ENCODE data around the gene PRICKLE2. TPM values are rescaled to one million over a fixed set of nuclear protein-coding genes. Genes with fewer than 3 reads are reported as not detected.

Gene PRICKLE2
- total and polyA plus RNA-seq, 10 of the 15 experiments (the other 5 are each of a cell fraction or from before 2014, with no cell fraction given): 0.11 to 2.6 (median 0.69) TPM

- Histone ChIP-seq H3K9ac (ENCODE audit: control insufficient read depth, insufficient read depth, low read length) (no peak overlapping the region), H3K9me3 (replicated peaks; ENCODE audit: control insufficient read depth, insufficient read depth, low read length) (no peaks in the 10 kb centered on the region), H3K4me2 (ENCODE audit: control insufficient read depth, insufficient read depth) (no peak overlapping the region), H2AFZ (ENCODE audit: control insufficient read depth, low read depth, low read length) (no peak overlapping the region), H3K27ac (ENCODE audit: control insufficient read depth, insufficient read depth) (no peak overlapping the region), H3K4me3 (no peak overlapping the region), H3K27me3 (replicated peaks in 1 of 2; ENCODE audit: control insufficient read depth in 2 of 2, insufficient read depth in 2 of 2, low read length in 1 of 2) (no peaks in the 10 kb centered on the region), H3K36me3 (ENCODE audit: control insufficient read depth in 2 of 2, insufficient read depth in 2 of 2, low read length in 1 of 2) (no peaks in the 10 kb centered on the region), H3K4me1 (ENCODE audit: control insufficient read depth, insufficient read depth, low read length) (no peaks in the 10 kb centered on the region), H4K20me1 (ENCODE audit: control insufficient read depth, insufficient read depth) (no peaks in the 10 kb centered on the region), H3K79me2 (ENCODE audit: control insufficient read depth, insufficient read depth, low read length) (no peaks in the 10 kb centered on the region)
- in situ Hi-C loops (cut with MboI): no loop called here
- ChIA-PET CTCF (interaction anchor here (0.8 kb wide), 1 partner anchor 20 kb away, joined by 3 read pairs; no protein-coding TSS in a partner anchor), SMC1A (ENCODE audit: uncharacterized antibody, unreplicated experiment) (no interaction called here), POLR2A (no interaction called here), RAD21 (ENCODE audit: unreplicated experiment) (interaction anchor here (0.8 kb wide), 1 partner anchor 72 kb away, joined by 3 read pairs; no protein-coding TSS in a partner anchor)
- no peak for FAIRE-seq
- intact Hi-C loops (cut with micrococcal nuclease; ENCODE audit: unreplicated experiment): no loop called here
- 0 out of 2 replicates have a peak, but pooled peaks have one; percentile 51 for TF ChIP-seq NFXL1 (IDR thresholded peaks at IDR 0.05; ENCODE audit: borderline replicate concordance)
- no peak for TF ChIP-seq TCF12 (IDR thresholded peaks at IDR 0.05; ENCODE audit: low read depth, low read length)
- no peak for ATAC-seq
- BruUV-seq (replicated peaks): no TSS peak
- 47% methylated on average over 2 of the region's 2 CpGs for WGBS (ENCODE audit: insufficient coverage, insufficient replicate concordance, low lambda C conversion rate, missing lambda C conversion rate)
- DNase-seq (ENCODE audit: low read depth, low spot score): no peak
Measured at GRCh38 chr3:64111083-64111482, 114.2 kb downstream of the PRICKLE2 start.

DNA sequence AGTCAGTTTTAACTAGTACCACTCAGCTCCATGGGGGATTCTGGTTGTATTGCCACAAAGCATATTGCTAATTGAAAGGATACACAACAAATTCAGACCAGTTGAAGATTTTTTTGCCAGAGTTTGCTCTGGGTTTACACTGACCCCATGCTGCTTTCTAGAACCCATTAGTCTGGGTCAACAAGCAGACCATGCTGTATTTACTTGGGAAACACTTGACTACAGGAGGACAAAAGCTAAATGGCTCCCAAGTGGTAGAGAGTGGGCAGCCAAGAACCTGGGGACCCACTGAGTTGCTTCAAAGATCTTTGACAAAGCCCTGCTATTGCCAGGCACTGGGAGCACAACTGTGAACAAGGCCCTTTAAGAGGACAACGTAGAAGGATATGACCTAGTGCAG lies 115.2 kb downstream of the PRICKLE2 start:
- BruUV-seq (replicated peaks): no TSS peak
- SMC1A ChIA-PET (ENCODE audit: uncharacterized antibody, unreplicated experiment): interaction anchor here (1.3 kb wide), 1 partner anchor 9 kb away, joined by 4 read pairs; no protein-coding TSS in a partner anchor
- WGBS (ENCODE audit: insufficient coverage, insufficient replicate concordance, low lambda C conversion rate, missing lambda C conversion rate): 12% methylated on average over 1 of the region's 1 CpG
- CTCF ChIA-PET: no interaction called here
- no peaks in the 10 kb centered on the region for H3K79me2 ChIP-seq (ENCODE audit: control insufficient read depth, insufficient read depth, low read length)
- FAIRE-seq (no peak), DNase-seq (ENCODE audit: low read depth, low spot score) (no peak), ATAC-seq (no peak)
- H3K4me3 ChIP-seq: no peak overlapping the region
- H3K9me3 ChIP-seq (replicated peaks; ENCODE audit: control insufficient read depth, insufficient read depth, low read length): no peaks in the 10 kb centered on the region
- H3K4me1 ChIP-seq (ENCODE audit: control insufficient read depth, insufficient read depth, low read length): no peaks in the 10 kb centered on the region
- H3K9ac ChIP-seq (ENCODE audit: control insufficient read depth, insufficient read depth, low read length): no peak overlapping the region
- H4K20me1 ChIP-seq (ENCODE audit: control insufficient read depth, insufficient read depth): no peaks in the 10 kb centered on the region
- H3K4me2 ChIP-seq (ENCODE audit: control insufficient read depth, insufficient read depth): no peak overlapping the region
- no peak overlapping the region for H3K27ac ChIP-seq (ENCODE audit: control insufficient read depth, insufficient read depth)
- intact Hi-C loops (cut with micrococcal nuclease; ENCODE audit: unreplicated experiment): no loop called here
- POLR2A ChIA-PET: no interaction called here
- no peaks in the 10 kb centered on the region for H3K27me3 ChIP-seq (replicated peaks in 1 of 2; ENCODE audit: control insufficient read depth in 2 of 2, insufficient read depth in 2 of 2, low read length in 1 of 2)
- H2AFZ ChIP-seq (ENCODE audit: control insufficient read depth, low read depth, low read length): no peak overlapping the region
- RAD21 ChIA-PET (ENCODE audit: unreplicated experiment): no interaction called here
- no peaks in the 10 kb centered on the region for H3K36me3 ChIP-seq (ENCODE audit: control insufficient read depth in 2 of 2, insufficient read depth in 2 of 2, low read length in 1 of 2)
- in situ Hi-C loops (cut with MboI): no loop called here
- TF ChIP-seq CBX3 (IDR thresholded peaks at IDR 0.05; ENCODE audit: borderline replicate concordance, low read depth) (no peak), RUNX3 (IDR thresholded peaks at IDR 0.05; ENCODE audit: low read length) (no peak), SPI1 (IDR thresholded peaks at IDR 0.05; ENCODE audit: borderline replicate concordance, insufficient read depth, low read depth, low read length) (no peak), IRF5 (IDR thresholded peaks at IDR 0.05; ENCODE audit: borderline replicate concordance) (no peak), MTA2 (IDR thresholded peaks at IDR 0.05; ENCODE audit: low read depth) (no peak), WRNIP1 (IDR thresholded peaks at IDR 0.05; ENCODE audit: borderline replicate concordance, low read depth, low read length) (no peak), RCOR1 (conservative IDR thresholded peaks at IDR 0.05; ENCODE audit: low read depth, low read length) (no peak), CHD4 (IDR thresholded peaks at IDR 0.05) (no peak)
- TF ChIP-seq, protein P1, sequence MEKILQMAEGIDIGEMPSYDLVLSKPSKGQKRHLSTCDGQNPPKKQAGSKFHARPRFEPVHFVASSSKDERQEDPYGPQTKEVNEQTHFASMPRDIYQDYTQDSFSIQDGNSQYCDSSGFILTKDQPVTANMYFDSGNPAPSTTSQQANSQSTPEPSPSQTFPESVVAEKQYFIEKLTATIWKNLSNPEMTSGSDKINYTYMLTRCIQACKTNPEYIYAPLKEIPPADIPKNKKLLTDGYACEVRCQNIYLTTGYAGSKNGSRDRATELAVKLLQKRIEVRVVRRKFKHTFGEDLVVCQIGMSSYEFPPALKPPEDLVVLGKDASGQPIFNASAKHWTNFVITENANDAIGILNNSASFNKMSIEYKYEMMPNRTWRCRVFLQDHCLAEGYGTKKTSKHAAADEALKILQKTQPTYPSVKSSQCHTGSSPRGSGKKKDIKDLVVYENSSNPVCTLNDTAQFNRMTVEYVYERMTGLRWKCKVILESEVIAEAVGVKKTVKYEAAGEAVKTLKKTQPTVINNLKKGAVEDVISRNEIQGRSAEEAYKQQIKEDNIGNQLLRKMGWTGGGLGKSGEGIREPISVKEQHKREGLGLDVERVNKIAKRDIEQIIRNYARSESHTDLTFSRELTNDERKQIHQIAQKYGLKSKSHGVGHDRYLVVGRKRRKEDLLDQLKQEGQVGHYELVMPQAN (conservative IDR thresholded peaks at IDR 0.05): no peak
- TF ChIP-seq, protein P2, sequence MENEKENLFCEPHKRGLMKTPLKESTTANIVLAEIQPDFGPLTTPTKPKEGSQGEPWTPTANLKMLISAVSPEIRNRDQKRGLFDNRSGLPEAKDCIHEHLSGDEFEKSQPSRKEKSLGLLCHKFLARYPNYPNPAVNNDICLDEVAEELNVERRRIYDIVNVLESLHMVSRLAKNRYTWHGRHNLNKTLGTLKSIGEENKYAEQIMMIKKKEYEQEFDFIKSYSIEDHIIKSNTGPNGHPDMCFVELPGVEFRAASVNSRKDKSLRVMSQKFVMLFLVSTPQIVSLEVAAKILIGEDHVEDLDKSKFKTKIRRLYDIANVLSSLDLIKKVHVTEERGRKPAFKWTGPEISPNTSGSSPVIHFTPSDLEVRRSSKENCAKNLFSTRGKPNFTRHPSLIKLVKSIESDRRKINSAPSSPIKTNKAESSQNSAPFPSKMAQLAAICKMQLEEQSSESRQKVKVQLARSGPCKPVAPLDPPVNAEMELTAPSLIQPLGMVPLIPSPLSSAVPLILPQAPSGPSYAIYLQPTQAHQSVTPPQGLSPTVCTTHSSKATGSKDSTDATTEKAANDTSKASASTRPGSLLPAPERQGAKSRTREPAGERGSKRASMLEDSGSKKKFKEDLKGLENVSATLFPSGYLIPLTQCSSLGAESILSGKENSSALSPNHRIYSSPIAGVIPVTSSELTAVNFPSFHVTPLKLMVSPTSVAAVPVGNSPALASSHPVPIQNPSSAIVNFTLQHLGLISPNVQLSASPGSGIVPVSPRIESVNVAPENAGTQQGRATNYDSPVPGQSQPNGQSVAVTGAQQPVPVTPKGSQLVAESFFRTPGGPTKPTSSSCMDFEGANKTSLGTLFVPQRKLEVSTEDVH (IDR thresholded peaks at IDR 0.05; ENCODE audit: low read depth, partially characterized antibody): no peak

Measured in GM12878 (cell line).